ENCODE data around the gene ZIC1. TPM values are rescaled to one million over a fixed set of nuclear protein-coding genes. Genes with fewer than 3 reads are reported as not detected.

The ZIC1 gene
- total and polyA plus RNA-seq, 9 of the 15 experiments (the other 6 are each of a cell fraction or from before 2014, with no cell fraction given), result 0.21 to 0.42 TPM; not detected in 7

- POLR2A ChIA-PET, result no interaction called here
- BruUV-seq (replicated peaks), result no TSS peak
These were observed 16.6 kb upstream of the ZIC1 start for GRCh38 chr3:147392625-147392946.

GRCh38 chr3:147393261-147393942 is 15.8 kb upstream of the ZIC1 start:
- Histone ChIP-seq H3K9ac (ENCODE audit: insufficient read depth in 1 of 2, low read depth in 2 of 2, low read length in 2 of 2) (no peak overlapping the region), H3K79me2 (ENCODE audit: control insufficient read depth, insufficient read depth, low read length) (no peaks in the 10 kb centered on the region), H2AFZ (ENCODE audit: low read depth, low read length) (no peak overlapping the region), H3K36me3 (ENCODE audit: control insufficient read depth, insufficient read depth, low read length) (no peaks in the 10 kb centered on the region), H3K4me2 (ENCODE audit: insufficient read depth, low read length) (0 out of 2 replicates have a peak overlapping the region, but pooled peaks have one; percentile 4), H3K4me3 (no peak overlapping the region), H3K27me3 (ENCODE audit: control insufficient read depth in 2 of 2, insufficient read depth in 2 of 2, low read length in 2 of 2) (peaks cover 7 to 67% of the 10 kb centered on the region in 2 experiments; a peak in 4 of 5 replicates), H3K9me3 (replicated peaks; ENCODE audit: control insufficient read depth, insufficient read depth, low read depth, low read length) (no peaks in the 10 kb centered on the region), H3K4me1 (replicated peaks in 1 of 2; ENCODE audit: control insufficient read depth in 2 of 2, insufficient read depth in 2 of 2, low read length in 2 of 2) (peaks cover 0 to 25% of the 10 kb centered on the region in 2 experiments; a peak in 2 of 5 replicates), H4K20me1 (replicated peaks; ENCODE audit: control insufficient read depth, insufficient read depth, low read length) (no peaks in the 10 kb centered on the region), H3K9me1 (ENCODE audit: control insufficient read depth, insufficient read depth, low read length) (no peaks in the 10 kb centered on the region), H3K27ac (ENCODE audit: extremely low read depth, low read depth, low read length) (no peak overlapping the region)
- FAIRE-seq, result no peak
- peak in 1 of 4 experiments; percentile 15 for DNase-seq (ENCODE audit: extremely low read depth in 1 of 4, low spot score in 3 of 4)
- in situ Hi-C loops (cut with MboI) (loop anchor here (25.0 kb wide), 1 partner anchor 1544 kb away; no protein-coding TSS in a partner anchor), intact Hi-C loops (cut with micrococcal nuclease) (no loop called here)
- ATAC-seq, result peak; percentile 69
- WGBS (ENCODE audit: insufficient coverage, low coverage, missing lambda C conversion rate), result 5% methylated on average over 31 of the region's 54 CpGs
- CTCF ChIA-PET (ENCODE audit: low intra/inter-chr PET ratio), result no interaction called here
- BruUV-seq (replicated peaks), result no TSS peak
- POLR2A ChIA-PET, result no interaction called here
- TF ChIP-seq PBX2 (CRISPR knock-in tag; IDR thresholded peaks at IDR 0.05; ENCODE audit: low read depth) (no peak), PBX2 (tag; conservative IDR thresholded peaks at IDR 0.05; ENCODE audit: low read depth) (no peak)

More at GRCh38 chr3:147392625-147392946, 16.6 kb upstream of the ZIC1 start:
- no peak for TF ChIP-seq E2F5 (CRISPR knock-in tag; IDR thresholded peaks at IDR 0.05)
- TF ChIP-seq HNRNPLL (IDR thresholded peaks at IDR 0.05; ENCODE audit: low read depth, low read length, poor library complexity, severe bottlenecking), result peak; percentile 47
- TF ChIP-seq SMARCE1 (IDR thresholded peaks at IDR 0.05), result no peak
- 5% methylated on average over 15 of the region's 15 CpGs for WGBS (ENCODE audit: insufficient coverage, low coverage, missing lambda C conversion rate)
- no peaks in the 10 kb centered on the region for H3K9me3 ChIP-seq (replicated peaks; ENCODE audit: control insufficient read depth, insufficient read depth, low read depth, low read length)
- no peak for FAIRE-seq
- peaks cover 0 to 25% of the 10 kb centered on the region in 2 experiments; a peak in 2 of 5 replicates for H3K4me1 ChIP-seq (replicated peaks in 1 of 2; ENCODE audit: control insufficient read depth in 2 of 2, insufficient read depth in 2 of 2, low read length in 2 of 2)
- H4K20me1 ChIP-seq (replicated peaks; ENCODE audit: control insufficient read depth, insufficient read depth, low read length), result no peaks in the 10 kb centered on the region
- H3K27me3 ChIP-seq (ENCODE audit: control insufficient read depth in 2 of 2, insufficient read depth in 2 of 2, low read length in 2 of 2), result peaks cover 7 to 70% of the 10 kb centered on the region in 2 experiments; a peak in 4 of 5 replicates
- no peaks in the 10 kb centered on the region for H3K36me3 ChIP-seq (ENCODE audit: control insufficient read depth, insufficient read depth, low read length)
- H3K4me2 ChIP-seq (ENCODE audit: insufficient read depth, low read length), result no peak overlapping the region
- no peak overlapping the region for H3K9ac ChIP-seq (ENCODE audit: insufficient read depth in 1 of 2, low read depth in 2 of 2, low read length in 2 of 2)
- CTCF ChIA-PET (ENCODE audit: low intra/inter-chr PET ratio), result no interaction called here
- intact Hi-C loops (cut with micrococcal nuclease), result no loop called here
- in situ Hi-C loops (cut with MboI), result loop anchor here (25.0 kb wide), 1 partner anchor 1545 kb away; no protein-coding TSS in a partner anchor
- H3K79me2 ChIP-seq (ENCODE audit: control insufficient read depth, insufficient read depth, low read length), result no peaks in the 10 kb centered on the region
- H3K9me1 ChIP-seq (ENCODE audit: control insufficient read depth, insufficient read depth, low read length), result no peaks in the 10 kb centered on the region
- ATAC-seq, result no peak
- no peak overlapping the region for H3K27ac ChIP-seq (ENCODE audit: extremely low read depth, low read depth, low read length)
- no peak for DNase-seq (ENCODE audit: extremely low read depth in 1 of 4, low spot score in 3 of 4)
- H2AFZ ChIP-seq (ENCODE audit: low read depth, low read length), result no peak overlapping the region
- no peak overlapping the region for H3K4me3 ChIP-seq
